Body of pancreas (tissue), 4 donors: ENCODE measurements around the gene ANGEL2.

Experiments used
- CTCF ChIP-seq, 7 experiments: fragments of 450-650 bp in 4 of 7; fragments of 200-600 bp in 3 of 7; sonication (generic) in 3 of 7; IDR thresholded peaks; one replicate each; pipeline ENCODE4 v1.5.1; 2016 to 2019; ENCODE audit warnings: antibody characterized with exemption in 7 of 7
- POLR2A ChIP-seq, 3 donors: fragments of 450-650 bp; IDR thresholded peaks; one replicate each; pipeline ENCODE4 v1.6.1; 2016; ENCODE audit warnings: antibody characterized with exemption in 3 of 3, mild to moderate bottlenecking in 2 of 3

- TF ChIP-seq CTCF (IDR thresholded peaks at IDR 0.05) (no peak), POLR2A (IDR thresholded peaks at IDR 0.05) (no peak)
Measured at GRCh38 chr1:212981571-212982328, 33.9 kb downstream of the ANGEL2 start.
